ENCODE data around the gene SKP1. TPM values are rescaled to one million over a fixed set of nuclear protein-coding genes. Genes with fewer than 3 reads are reported as not detected.

The SKP1 gene
- total RNA-seq, 2 experiments from 2014 or later, result 218 to 265 TPM

- ChIA-PET CTCF (interaction anchor here (1.0 to 12.0 kb wide), 8 partner anchors 10 to 78 kb away, joined by 3 to 109 read pairs (median 12); no protein-coding TSS in a partner anchor), POLR2A (interaction anchor here (0.8 to 2.5 kb wide), 7 partner anchors 9 to 79 kb away, joined by 3 to 6 read pairs (median 4); no protein-coding TSS in a partner anchor)
- Mint-ChIP-seq H3K27me3 (no peaks in the 10 kb centered on the region), H3K36me3 (ENCODE audit: low read depth) (peaks cover 61% of the 10 kb centered on the region), H3K4me3 (peak overlapping the region; percentile 78), H3K4me1 (peaks cover 71% of the 10 kb centered on the region), H3K9me3 (ENCODE audit: low read depth) (no peaks in the 10 kb centered on the region), H3K27ac (no peak overlapping the region)
- no peak for DNase-seq
- intact Hi-C loops (cut with DNase I, micrococcal nuclease), result loop anchor here in 1 of 2 experiments (1.0 to 5.0 kb wide), 2 partner anchors 9 to 59 kb away; partner anchors contain the start of gene SKP1
- ATAC-seq, result no peak
Observed at GRCh38 chr5:134118212-134118835, 58.4 kb downstream of the SKP1 start.

- ATAC-seq, result no peak
- intact Hi-C loops (cut with DNase I, micrococcal nuclease), result loop anchor here in 1 of 2 experiments (5.0 kb wide), 1 partner anchor 60 kb away; the partner anchor contains the start of gene SKP1
- Mint-ChIP-seq H3K4me1 (peaks cover 67% of the 10 kb centered on the region), H3K9me3 (ENCODE audit: low read depth) (no peaks in the 10 kb centered on the region), H3K4me3 (peak overlapping the region; percentile 78), H3K27ac (peak overlapping the region; percentile 77), H3K36me3 (ENCODE audit: low read depth) (peaks cover 59% of the 10 kb centered on the region), H3K27me3 (no peaks in the 10 kb centered on the region)
- ChIA-PET POLR2A (interaction anchor here (0.9 to 1.6 kb wide), 6 partner anchors 12 to 78 kb away, joined by 3 to 7 read pairs (median 3); no protein-coding TSS in a partner anchor), CTCF (interaction anchor here (0.7 to 12.0 kb wide), 8 partner anchors 11 to 76 kb away, joined by 3 to 109 read pairs (median 10); no protein-coding TSS in a partner anchor)
- DNase-seq, result no peak
Observed at GRCh38 chr5:134116789-134117761, 59.7 kb downstream of the SKP1 start.

- CTCF ChIA-PET, result interaction anchor here (0.7 to 12.0 kb wide), 7 partner anchors 12 to 76 kb away, joined by 3 to 109 read pairs (median 3); no protein-coding TSS in a partner anchor
Observed at GRCh38 chr5:134116286-134116685, 60.5 kb downstream of the SKP1 start.

GRCh38 chr5:134115806-134116175 is 61.0 kb downstream of the SKP1 start:
- H3K36me3 Mint-ChIP-seq (ENCODE audit: low read depth), result peaks cover 48% of the 10 kb centered on the region
- peaks cover 67% of the 10 kb centered on the region for H3K4me1 Mint-ChIP-seq
- no peaks in the 10 kb centered on the region for H3K27me3 Mint-ChIP-seq
- ChIA-PET POLR2A (interaction anchor here (0.5 to 1.6 kb wide), 5 partner anchors 9 to 24 kb away, joined by 3 to 7 read pairs (median 3); no protein-coding TSS in a partner anchor), CTCF (interaction anchor here (0.7 to 12.0 kb wide), 5 partner anchors 12 to 75 kb away, joined by 3 to 109 read pairs (median 16); no protein-coding TSS in a partner anchor)
- intact Hi-C loops (cut with DNase I, micrococcal nuclease), result loop anchor here (1.0 to 5.0 kb wide), 5 partner anchors 9 to 255 kb away; partner anchors contain the start of genes SKP1 (in 2 of the 2) and UBE2B (in 1 of the 2)
- DNase-seq, result no peak
- no peaks in the 10 kb centered on the region for H3K9me3 Mint-ChIP-seq (ENCODE audit: low read depth)
- peak overlapping the region; percentile 77 for H3K27ac Mint-ChIP-seq
- ATAC-seq, result no peak
- peak overlapping the region; percentile 78 for H3K4me3 Mint-ChIP-seq

More at GRCh38 chr5:134116286-134116685, 60.5 kb downstream of the SKP1 start:
- Mint-ChIP-seq H3K27ac (peak overlapping the region; percentile 77), H3K4me3 (peak overlapping the region; percentile 78), H3K27me3 (no peaks in the 10 kb centered on the region), H3K4me1 (peaks cover 67% of the 10 kb centered on the region), H3K9me3 (ENCODE audit: low read depth) (no peaks in the 10 kb centered on the region), H3K36me3 (ENCODE audit: low read depth) (peaks cover 53% of the 10 kb centered on the region)
- intact Hi-C loops (cut with DNase I, micrococcal nuclease), result loop anchor here in 1 of 2 experiments (5.0 kb wide), 1 partner anchor 61 kb away; the partner anchor contains the start of gene SKP1
- DNase-seq (no peak), ATAC-seq (no peak)
- POLR2A ChIA-PET, result interaction anchor here (0.5 to 1.6 kb wide), 6 partner anchors 8 to 77 kb away, joined by 3 to 7 read pairs (median 3); no protein-coding TSS in a partner anchor

- peak overlapping the region; percentile 78 for H3K4me3 Mint-ChIP-seq
- POLR2A ChIA-PET, result interaction anchor here (0.5 to 4.9 kb wide), 10 partner anchors 10 to 76 kb away, joined by 3 to 59 read pairs (median 4); no protein-coding TSS in a partner anchor
Observed at GRCh38 chr5:134114886-134115805, 61.6 kb downstream of the SKP1 start.

GRCh38 chr5:134113902-134114875 is 62.6 kb downstream of the SKP1 start, which contains the start of gene TCF7:
TSS of gene TCF7 (plus strand) at chr5:134114681. CDS start at chr5:134114907, 226 bp downstream.
- intact Hi-C loops (cut with DNase I, micrococcal nuclease), result loop anchor here in 1 of 2 experiments (1.0 to 5.0 kb wide), 9 partner anchors 18 to 413 kb away; partner anchors contain the start of genes C5orf15, JADE2, PPP2CA and SKP1
- peak within 1 kb of the TSS; percentile 85 for H3K4me3 Mint-ChIP-seq
- peak; percentile 88 for DNase-seq
- ChIA-PET POLR2A (interaction anchor here (1.0 to 4.9 kb wide), 8 partner anchors 14 to 109 kb away, joined by 3 to 59 read pairs (median 4); partner anchors contain the start of gene VDAC1), CTCF (interaction anchor here (0.6 to 12.0 kb wide), 6 partner anchors 14 to 1150 kb away, joined by 3 to 109 read pairs (median 10); partner anchors contain the start of gene AFF4)
- no peaks in the 10 kb centered on the region for H3K9me3 Mint-ChIP-seq (ENCODE audit: low read depth)
- peaks cover 34% of the 10 kb centered on the region for H3K36me3 Mint-ChIP-seq (ENCODE audit: low read depth)
- peak; percentile 40 for ATAC-seq
- H3K4me1 Mint-ChIP-seq, result peaks cover 61% of the 10 kb centered on the region
- H3K27me3 Mint-ChIP-seq, result no peaks in the 10 kb centered on the region
- peak within 1 kb of the TSS; percentile 97 for H3K27ac Mint-ChIP-seq

More at GRCh38 chr5:134114886-134115805, 61.6 kb downstream of the SKP1 start:
- no peaks in the 10 kb centered on the region for H3K9me3 Mint-ChIP-seq (ENCODE audit: low read depth)
- no peaks in the 10 kb centered on the region for H3K27me3 Mint-ChIP-seq
- ATAC-seq, result peak; percentile 7
- peaks cover 42% of the 10 kb centered on the region for H3K36me3 Mint-ChIP-seq (ENCODE audit: low read depth)
- DNase-seq, result peak; percentile 89
- peak overlapping the region; percentile 77 for H3K27ac Mint-ChIP-seq
- CTCF ChIA-PET, result interaction anchor here (0.7 to 12.0 kb wide), 5 partner anchors 13 to 74 kb away, joined by 3 to 109 read pairs (median 16); no protein-coding TSS in a partner anchor
- peaks cover 67% of the 10 kb centered on the region for H3K4me1 Mint-ChIP-seq
- intact Hi-C loops (cut with DNase I, micrococcal nuclease), result loop anchor here (1.0 to 5.0 kb wide), 11 partner anchors 9 to 412 kb away; partner anchors contain the start of genes SKP1 (in 2 of the 2), C5orf15 (in 1 of the 2), JADE2 (in 1 of the 2) and PPP2CA (in 1 of the 2)

- H3K4me3 Mint-ChIP-seq, result peak overlapping the region; percentile 85
- ChIA-PET CTCF (interaction anchor here (0.7 to 12.0 kb wide), 6 partner anchors 15 to 73 kb away, joined by 3 to 109 read pairs (median 20); no protein-coding TSS in a partner anchor), POLR2A (interaction anchor here (0.6 to 4.9 kb wide), 13 partner anchors 10 to 109 kb away, joined by 3 to 59 read pairs (median 3); partner anchors contain the start of gene VDAC1)
- no peak for DNase-seq
- peak overlapping the region; percentile 97 for H3K27ac Mint-ChIP-seq
- no peak for ATAC-seq
- H3K27me3 Mint-ChIP-seq, result no peaks in the 10 kb centered on the region
- intact Hi-C loops (cut with DNase I, micrococcal nuclease), result loop anchor here in 1 of 2 experiments (5.0 kb wide), 3 partner anchors 114 to 414 kb away; partner anchors contain the start of genes C5orf15, JADE2 and PPP2CA
- H3K9me3 Mint-ChIP-seq (ENCODE audit: low read depth), result no peaks in the 10 kb centered on the region
- peaks cover 57% of the 10 kb centered on the region for H3K4me1 Mint-ChIP-seq
- H3K36me3 Mint-ChIP-seq (ENCODE audit: low read depth), result peaks cover 30% of the 10 kb centered on the region
Observed at GRCh38 chr5:134113363-134113889, 63.3 kb downstream of the SKP1 start.

- intact Hi-C loops (cut with DNase I, micrococcal nuclease), result loop anchor here (1.0 to 5.0 kb wide), 7 partner anchors 13 to 414 kb away; partner anchors contain the start of genes C5orf15 (in 1 of the 2), JADE2 (in 1 of the 2) and PPP2CA (in 1 of the 2)
- ChIA-PET CTCF (interaction anchor here (0.6 to 12.0 kb wide), 10 partner anchors 8 to 133 kb away, joined by 3 to 109 read pairs (median 4); no protein-coding TSS in a partner anchor), POLR2A (interaction anchor here (0.6 to 4.9 kb wide), 8 partner anchors 10 to 108 kb away, joined by 3 to 59 read pairs (median 8); partner anchors contain the start of gene VDAC1)
- Mint-ChIP-seq H3K36me3 (ENCODE audit: low read depth) (peaks cover 26% of the 10 kb centered on the region), H3K4me3 (peak overlapping the region; percentile 85), H3K27ac (peak overlapping the region; percentile 89), H3K9me3 (ENCODE audit: low read depth) (no peaks in the 10 kb centered on the region), H3K27me3 (no peaks in the 10 kb centered on the region), H3K4me1 (peaks cover 53% of the 10 kb centered on the region)
- ATAC-seq (no peak), DNase-seq (no peak)
Observed at GRCh38 chr5:134112726-134113362, 63.9 kb downstream of the SKP1 start.
